BLaER1 treated with 17β-estradiol and CSF1 and Interleukin-3, amounts not matched to agents 10 nM and 100 nM (cell line): Measurements from ENCODE around the gene GPR78.
"Not testable (repeated sequence)": the region's sequence is repeated elsewhere in the genome, so short reads cannot be mapped to it uniquely, and the experiment has no call there.

Experiments used
- H3K27ac ChIP-seq, 11 experiments: shearing (Covaris generic); formaldehyde crosslinking; 2 replicates each; pipeline ENCODE4 v1.8.1; 2022
- H3K27me3 ChIP-seq, 11 experiments: shearing (Covaris generic); formaldehyde crosslinking; 2 replicates each; pipeline ENCODE4 v1.8.1; 2022
- H3K36me3 ChIP-seq, 11 experiments: shearing (Covaris generic); formaldehyde crosslinking; 2 replicates each; pipeline ENCODE4 v1.8.1; 2022
- H3K4me1 ChIP-seq, 10 experiments: shearing (Covaris generic); formaldehyde crosslinking; 2 replicates each; pipeline ENCODE4 v1.8.1; 2022
- H3K4me2 ChIP-seq, 11 experiments: shearing (Covaris generic); formaldehyde crosslinking; 2 replicates each; pipeline ENCODE4 v1.8.1; 2022
- H3K4me3 ChIP-seq, 10 experiments: shearing (Covaris generic); formaldehyde crosslinking; 2 replicates each; pipeline ENCODE4 v1.8.1; 2022
- H3K9ac ChIP-seq, 11 experiments: shearing (Covaris generic); formaldehyde crosslinking; 2 replicates each; pipeline ENCODE4 v1.8.1; 2022
- H3K9me3 ChIP-seq, 11 experiments: shearing (Covaris generic); formaldehyde crosslinking; replicated peaks in 1 of 11; 2 replicates each; pipeline ENCODE4 v1.8.1; 2022
- H4K20me1 ChIP-seq, 11 experiments: shearing (Covaris generic); formaldehyde crosslinking; 2 replicates each; pipeline ENCODE4 v1.8.1; 2022

Gene GPR78

DNA sequence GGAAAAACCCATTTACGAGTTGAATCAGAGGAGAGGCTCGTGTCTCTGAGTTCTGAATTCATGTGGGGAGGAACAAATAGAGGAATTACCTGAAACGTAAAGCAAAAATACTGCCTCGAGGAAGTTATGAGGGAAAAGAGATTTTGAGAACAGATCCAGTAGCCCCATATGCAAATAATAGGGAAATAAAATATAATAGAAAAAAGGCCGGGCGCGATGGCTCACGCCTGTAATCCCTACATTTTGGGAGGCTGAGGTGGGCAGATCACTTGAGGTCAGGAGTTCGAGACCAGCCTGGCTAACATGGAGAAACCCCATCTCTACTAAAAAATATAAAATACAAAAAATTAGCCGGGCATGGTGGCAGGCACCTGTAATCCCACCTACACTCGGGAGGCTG, 54.6 kb downstream of the GPR78 start:
- not testable (repeated sequence) for H3K4me3 ChIP-seq, H3K4me2 ChIP-seq, H3K9ac ChIP-seq, H3K9me3 ChIP-seq, H3K27me3 ChIP-seq, H3K36me3 ChIP-seq, H3K27ac ChIP-seq, H4K20me1 ChIP-seq
- H3K4me1 ChIP-seq = peaks cover 0 to 23% (median 17%) of the 10 kb centered on the region in 10 experiments; a peak in 16 of 20 replicates

DNA sequence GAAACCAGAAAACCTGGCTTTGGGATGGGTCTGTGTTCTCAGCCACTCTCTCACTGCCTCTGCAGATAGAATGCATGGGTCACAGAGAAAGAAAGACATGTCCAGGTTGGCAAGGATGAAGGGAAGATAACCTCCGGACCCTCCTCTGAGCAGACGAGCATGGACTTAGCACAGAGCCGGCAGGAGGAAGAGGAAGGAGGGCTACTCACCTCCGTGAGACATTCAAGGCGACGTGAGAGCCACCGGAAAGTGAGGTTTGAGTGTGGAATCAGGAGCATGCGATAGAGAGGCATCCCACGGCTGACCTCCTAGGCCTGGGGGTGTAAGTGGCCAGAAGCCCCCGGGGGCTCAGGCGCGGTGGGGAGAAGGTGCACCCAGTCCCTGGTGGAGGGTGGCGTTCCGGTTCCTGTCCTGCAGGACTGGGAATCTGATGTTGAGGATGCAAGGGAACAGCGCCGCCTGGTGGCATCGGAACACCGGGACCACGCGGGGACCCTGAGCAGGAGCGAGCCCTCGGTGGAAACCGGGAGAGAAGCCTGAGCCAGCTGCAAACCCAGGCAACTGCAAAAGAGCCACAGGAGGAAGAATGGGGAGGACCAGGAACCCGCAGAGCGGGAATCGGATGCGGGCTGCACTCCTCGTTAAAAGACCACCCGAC, 55.8 kb downstream of the GPR78 start:
- not testable (repeated sequence) for H3K9me3 ChIP-seq, H3K4me2 ChIP-seq, H3K27ac ChIP-seq, H3K9ac ChIP-seq, H3K27me3 ChIP-seq, H3K4me3 ChIP-seq, H4K20me1 ChIP-seq, H3K36me3 ChIP-seq
- peaks cover 0 to 35% (median 26%) of the 10 kb centered on the region in 10 experiments; a peak in 16 of 20 replicates for H3K4me1 ChIP-seq
